Bronchial epithelial cell (primary cell): ENCODE measurements around the gene HK2. TPM values are rescaled to one million over a fixed set of nuclear protein-coding genes. Genes with fewer than 3 reads are reported as not detected.
"Not testable (repeated sequence)": the region's sequence is repeated elsewhere in the genome, so short reads cannot be mapped to it uniquely, and the experiment has no call there.

Source experiments
- DNase-seq: peaks from one replicate; pipeline ENCODE4 v3.0.0-alpha.2; 2010; ENCODE audit warnings: low read depth
- FAIRE-seq: peaks from 2 replicates; lab custom pipeline; 2011; peaks lifted over from hg19 to GRCh38; lab: Jason Lieb, UNC
- H3K27me3 ChIP-seq: 2 replicates; pipeline ENCODE4 v1.5.1; 2011; ENCODE audit warnings: low read length; ENCODE audit not compliant: control insufficient read depth, insufficient read depth
- H3K36me3 ChIP-seq: 2 replicates; pipeline ENCODE4 v1.5.1; 2011; ENCODE audit warnings: low read length; ENCODE audit not compliant: control insufficient read depth, insufficient read depth
- H3K4me3 ChIP-seq: 2 replicates; pipeline ENCODE4 v1.5.1; 2011; ENCODE audit warnings: mild to moderate bottlenecking, low read depth, low read length, control low read depth
- CTCF ChIP-seq: IDR thresholded peaks from 2 replicates; pipeline ENCODE4 v1.5.1; 2011; ENCODE audit warnings: mild to moderate bottlenecking, moderate library complexity, low read length, control low read depth, inconsistent platforms; ENCODE audit not compliant: insufficient read depth, severe bottlenecking
- total RNA-seq: library from RNA; depleted of rRNA; stranded (reverse); fragments of >200 nt; gene quantifications from 2 replicates; pipeline ENCODE4 v1.2.1, GENCODE V29; 2014

The HK2 gene
- total RNA-seq, 1 donor from 2014 or later = 158 TPM

DNA sequence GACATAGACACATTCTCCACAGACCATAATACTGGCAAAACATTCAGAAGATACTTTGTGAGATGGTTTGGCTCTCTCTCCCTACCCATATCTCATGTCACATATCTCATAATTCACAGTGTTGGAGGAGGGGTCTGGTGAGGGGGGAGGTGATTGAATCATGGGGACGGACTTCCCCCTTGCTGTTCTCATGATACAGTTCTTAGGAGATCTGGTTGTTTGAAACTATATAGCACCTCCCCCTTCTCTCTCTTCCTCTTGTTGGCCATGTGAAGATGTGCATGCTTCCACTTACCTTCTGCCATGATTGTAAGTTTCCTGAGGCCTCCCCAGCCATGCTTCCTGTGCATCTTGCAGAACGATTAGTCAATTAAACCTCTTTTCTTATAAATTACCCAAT lies 61.1 kb downstream of the HK2 start:
- FAIRE-seq (no peak), DNase-seq (no peak)
- no peak for TF ChIP-seq CTCF

GRCh38 chr2:74896232-74896631 lies 62.3 kb downstream of the HK2 start:
- H3K36me3 ChIP-seq = peaks cover 3% of the 10 kb centered on the region
- no peaks in the 10 kb centered on the region for H3K27me3 ChIP-seq
- FAIRE-seq = no peak
- TF ChIP-seq CTCF = no peak
- DNase-seq = no peak
- H3K4me3 ChIP-seq = no peak overlapping the region

More for the DNA sequence above, 61.1 kb downstream of the HK2 start:
- Histone ChIP-seq H3K27me3 (no peaks in the 10 kb centered on the region), H3K4me3 (no peak overlapping the region), H3K36me3 (peaks cover 6% of the 10 kb centered on the region)

DNA sequence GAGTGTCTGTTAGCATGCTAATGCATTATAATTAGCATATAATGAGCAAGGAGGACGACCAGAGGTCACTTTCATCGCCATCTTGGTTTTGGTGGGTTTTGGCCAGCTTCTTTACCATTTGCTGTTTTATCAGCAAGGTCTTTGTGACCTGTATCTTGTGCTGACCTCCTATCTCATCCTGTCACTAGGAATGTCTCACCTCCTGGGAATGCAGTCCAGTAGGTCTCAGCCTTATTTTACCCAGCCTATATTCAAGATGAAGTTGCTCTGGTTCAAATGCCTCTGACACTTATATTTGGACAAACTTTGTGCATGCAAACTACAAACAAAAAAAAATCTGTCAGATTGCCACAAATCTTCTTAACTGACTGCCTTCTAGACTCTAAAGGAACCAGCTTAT lies 66.3 kb downstream of the HK2 start:
- not testable (repeated sequence) for H3K4me3 ChIP-seq, H3K36me3 ChIP-seq, H3K27me3 ChIP-seq, FAIRE-seq
- DNase-seq = peak; percentile 53

GRCh38 chr2:74902281-74902860 lies 68.4 kb downstream of the HK2 start:
- H3K36me3 ChIP-seq = peaks cover 2% of the 10 kb centered on the region
- FAIRE-seq (no peak), DNase-seq (no peak)
- H3K27me3 ChIP-seq = no peaks in the 10 kb centered on the region
- no peak for TF ChIP-seq CTCF
- H3K4me3 ChIP-seq = no peak overlapping the region

DNA sequence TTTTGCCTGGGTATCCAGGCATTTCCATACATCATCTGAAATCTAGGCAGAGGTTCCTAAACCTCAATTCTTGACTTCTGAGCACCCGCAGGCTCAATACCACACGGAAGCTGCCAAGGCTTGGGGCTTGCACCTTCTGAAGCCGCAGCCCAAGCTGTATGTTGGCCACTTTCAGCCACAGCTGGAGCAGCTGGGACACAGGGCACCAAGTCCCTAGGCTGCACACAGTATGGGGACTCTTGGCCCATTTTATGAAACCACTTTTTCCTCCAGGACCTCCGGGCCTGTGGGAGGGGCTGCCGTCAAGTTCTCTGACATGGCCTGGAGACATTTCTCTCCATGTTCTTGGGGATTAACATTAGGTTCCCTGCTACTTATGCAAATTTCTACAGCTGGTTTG lies 72.5 kb downstream of the HK2 start:
- Histone ChIP-seq H3K4me3 (no peak overlapping the region), H3K36me3 (no peaks in the 10 kb centered on the region), H3K27me3 (no peaks in the 10 kb centered on the region)
- TF ChIP-seq CTCF = no peak
- no peak for DNase-seq
- FAIRE-seq = no peak

GRCh38 chr2:74907560-74907959 lies 73.6 kb downstream of the HK2 start:
- H3K4me3 ChIP-seq, H3K27me3 ChIP-seq, H3K36me3 ChIP-seq, FAIRE-seq, DNase-seq: not testable (repeated sequence)

GRCh38 chr2:74908748-74909444 lies 75.0 kb downstream of the HK2 start:
- H3K27me3 ChIP-seq = no peaks in the 10 kb centered on the region
- DNase-seq (peak; percentile 46), FAIRE-seq (no peak)
- no peaks in the 10 kb centered on the region for H3K36me3 ChIP-seq
- no peak for TF ChIP-seq CTCF
- H3K4me3 ChIP-seq = peak overlapping the region; percentile 30
